ENCODE data around the gene CDC73.

GRCh38 chr1:193237381-193237978 is 115.6 kb downstream of the CDC73 start:
- TF ChIP-seq SUZ12 (IDR thresholded peaks at IDR 0.05) (no peak), NFRKB (IDR thresholded peaks at IDR 0.05) (no peak), TARDBP (IDR thresholded peaks at IDR 0.05) (no peak), FOXA1 (IDR thresholded peaks at IDR 0.05) (no peak), PKNOX1 (IDR thresholded peaks at IDR 0.05) (no peak), ELF4 (IDR thresholded peaks at IDR 0.05) (no peak), BHLHE40 (IDR thresholded peaks at IDR 0.05; ENCODE audit: borderline replicate concordance) (no peak), SP1 (IDR thresholded peaks at IDR 0.05) (no peak), L3MBTL2 (conservative IDR thresholded peaks at IDR 0.05) (no peak), FOXM1 (IDR thresholded peaks at IDR 0.05; ENCODE audit: borderline replicate concordance) (no peak), ARNT (IDR thresholded peaks at IDR 0.05) (no peak), HDGF (IDR thresholded peaks at IDR 0.05; ENCODE audit: borderline replicate concordance) (no peak), ZNF384 (IDR thresholded peaks at IDR 0.05) (no peak)

Measured in HEK293T (cell line).